ENCODE measurements around the gene IAPP.

- TF ChIP-seq, protein P1, sequence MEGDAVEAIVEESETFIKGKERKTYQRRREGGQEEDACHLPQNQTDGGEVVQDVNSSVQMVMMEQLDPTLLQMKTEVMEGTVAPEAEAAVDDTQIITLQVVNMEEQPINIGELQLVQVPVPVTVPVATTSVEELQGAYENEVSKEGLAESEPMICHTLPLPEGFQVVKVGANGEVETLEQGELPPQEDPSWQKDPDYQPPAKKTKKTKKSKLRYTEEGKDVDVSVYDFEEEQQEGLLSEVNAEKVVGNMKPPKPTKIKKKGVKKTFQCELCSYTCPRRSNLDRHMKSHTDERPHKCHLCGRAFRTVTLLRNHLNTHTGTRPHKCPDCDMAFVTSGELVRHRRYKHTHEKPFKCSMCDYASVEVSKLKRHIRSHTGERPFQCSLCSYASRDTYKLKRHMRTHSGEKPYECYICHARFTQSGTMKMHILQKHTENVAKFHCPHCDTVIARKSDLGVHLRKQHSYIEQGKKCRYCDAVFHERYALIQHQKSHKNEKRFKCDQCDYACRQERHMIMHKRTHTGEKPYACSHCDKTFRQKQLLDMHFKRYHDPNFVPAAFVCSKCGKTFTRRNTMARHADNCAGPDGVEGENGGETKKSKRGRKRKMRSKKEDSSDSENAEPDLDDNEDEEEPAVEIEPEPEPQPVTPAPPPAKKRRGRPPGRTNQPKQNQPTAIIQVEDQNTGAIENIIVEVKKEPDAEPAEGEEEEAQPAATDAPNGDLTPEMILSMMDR (IDR thresholded peaks at IDR 0.05), result no peak
- TF ChIP-seq POLR2A (IDR thresholded peaks at IDR 0.05), result no peak
These were observed 14.5 kb downstream of the IAPP start for GRCh38 chr12:21387174-21387573.

All from ovary (tissue), 3 donors.